ENCODE data around the gene CDKN2B-AS1. TPM values are rescaled to one million over a fixed set of nuclear protein-coding genes. Genes with fewer than 3 reads are reported as not detected.

The CDKN2B-AS1 gene
- polyA plus RNA-seq, 1 donor (not counting 4 experiments of a cell fraction or from before 2014, with no cell fraction given): 1.1 TPM

- no peaks in the 10 kb centered on the region for H3K79me2 ChIP-seq (ENCODE audit: control insufficient read depth, insufficient read depth, low read length)
- dilution Hi-C loops (cut with MboI; ENCODE audit: extremely low pct_ligation_motif_present, low sequenced_read_pairs): no loop called here
- no peaks in the 10 kb centered on the region for H3K9me1 ChIP-seq (ENCODE audit: control insufficient read depth, extremely low read depth, insufficient read depth, low read length)
- no peaks in the 10 kb centered on the region for H3K9me3 ChIP-seq (ENCODE audit: control insufficient read depth, low read depth, low read length)
- FAIRE-seq (no peak), DNase-seq (ENCODE audit: low read depth, low spot score) (no peak)
- H3K27ac ChIP-seq (ENCODE audit: control insufficient read depth, insufficient read depth, low read length): no peak overlapping the region
- TF ChIP-seq CTCF (optimal IDR thresholded peaks at IDR 0.05 in 1 of 3, IDR thresholded peaks at IDR 0.05 in 1 of 3, conservative IDR thresholded peaks at IDR 0.05 in 1 of 3; ENCODE audit: extremely low read depth in 1 of 3, insufficient read depth in 2 of 3, low read length in 3 of 3) (no peak), EZH2 (IDR thresholded peaks at IDR 0.05; ENCODE audit: low read length) (no peak)
- no peak overlapping the region for H3K4me3 ChIP-seq (ENCODE audit: control insufficient read depth in 2 of 3, extremely low read depth in 1 of 3, insufficient read depth in 2 of 3, low read depth in 1 of 3, low read length in 3 of 3)
- H4K20me1 ChIP-seq (ENCODE audit: control insufficient read depth, extremely low read depth, insufficient read depth, low read length): no peaks in the 10 kb centered on the region
- no peak overlapping the region for H3K4me2 ChIP-seq (ENCODE audit: control insufficient read depth, extremely low read depth, insufficient read depth, low read depth, low read length)
- H3K27me3 ChIP-seq (ENCODE audit: control insufficient read depth, extremely low read depth, insufficient read depth, low read length): peaks cover 60% of the 10 kb centered on the region
- peaks cover 10% of the 10 kb centered on the region for H3K4me1 ChIP-seq (ENCODE audit: control insufficient read depth, extremely low read depth, insufficient read depth, low read length)
- H3K36me3 ChIP-seq (ENCODE audit: control insufficient read depth in 2 of 2, extremely low read depth in 1 of 2, insufficient read depth in 2 of 2, low read length in 2 of 2): no peaks in the 10 kb centered on the region
- H3K9ac ChIP-seq (ENCODE audit: control insufficient read depth, extremely low read depth, insufficient read depth, low read length): no peak overlapping the region
- H2AFZ ChIP-seq (ENCODE audit: control insufficient read depth, low read length): no peak overlapping the region
Observed at GRCh38 chr9:21976334-21976875, 18.2 kb upstream of the CDKN2B-AS1 start.

GRCh38 chr9:21982391-21982790, 12.2 kb upstream of the CDKN2B-AS1 start:
- no peaks in the 10 kb centered on the region for H3K79me2 ChIP-seq (ENCODE audit: control insufficient read depth, insufficient read depth, low read length)

More at GRCh38 chr9:21982391-21982790, 12.2 kb upstream of the CDKN2B-AS1 start:
- no peaks in the 10 kb centered on the region for H3K9me3 ChIP-seq (ENCODE audit: control insufficient read depth, low read depth, low read length)
- H3K4me1 ChIP-seq (ENCODE audit: control insufficient read depth, extremely low read depth, insufficient read depth, low read length): no peaks in the 10 kb centered on the region
- no peak overlapping the region for H2AFZ ChIP-seq (ENCODE audit: control insufficient read depth, low read length)
- peaks cover 10% of the 10 kb centered on the region for H3K27me3 ChIP-seq (ENCODE audit: control insufficient read depth, extremely low read depth, insufficient read depth, low read length)
- DNase-seq (ENCODE audit: low read depth, low spot score): no peak
- H4K20me1 ChIP-seq (ENCODE audit: control insufficient read depth, extremely low read depth, insufficient read depth, low read length): no peaks in the 10 kb centered on the region
- TF ChIP-seq EZH2 (IDR thresholded peaks at IDR 0.05; ENCODE audit: low read length): no peak
- no peak for TF ChIP-seq CTCF (optimal IDR thresholded peaks at IDR 0.05 in 1 of 3, IDR thresholded peaks at IDR 0.05 in 1 of 3, conservative IDR thresholded peaks at IDR 0.05 in 1 of 3; ENCODE audit: extremely low read depth in 1 of 3, insufficient read depth in 2 of 3, low read length in 3 of 3)
- no peak overlapping the region for H3K4me2 ChIP-seq (ENCODE audit: control insufficient read depth, extremely low read depth, insufficient read depth, low read depth, low read length)
- dilution Hi-C loops (cut with MboI; ENCODE audit: extremely low pct_ligation_motif_present, low sequenced_read_pairs): no loop called here
- no peak overlapping the region for H3K27ac ChIP-seq (ENCODE audit: control insufficient read depth, insufficient read depth, low read length)
- H3K36me3 ChIP-seq (ENCODE audit: control insufficient read depth in 2 of 2, extremely low read depth in 1 of 2, insufficient read depth in 2 of 2, low read length in 2 of 2): no peaks in the 10 kb centered on the region
- no peaks in the 10 kb centered on the region for H3K9me1 ChIP-seq (ENCODE audit: control insufficient read depth, extremely low read depth, insufficient read depth, low read length)
- no peak overlapping the region for H3K4me3 ChIP-seq (ENCODE audit: control insufficient read depth in 2 of 3, extremely low read depth in 1 of 3, insufficient read depth in 2 of 3, low read depth in 1 of 3, low read length in 3 of 3)
- FAIRE-seq: no peak
- H3K9ac ChIP-seq (ENCODE audit: control insufficient read depth, extremely low read depth, insufficient read depth, low read length): no peak overlapping the region

All from keratinocyte (primary cell).